ENCODE results near the gene RHOBTB3. TPM values are rescaled to one million over a fixed set of nuclear protein-coding genes. Genes with fewer than 3 reads are reported as not detected.
"Not testable (repeated sequence)": the region's sequence is repeated elsewhere in the genome, so short reads cannot be mapped to it uniquely, and the experiment has no call there.

Gene RHOBTB3
- total RNA-seq, 1 donor from 2014 or later = 73.8 TPM

DNA sequence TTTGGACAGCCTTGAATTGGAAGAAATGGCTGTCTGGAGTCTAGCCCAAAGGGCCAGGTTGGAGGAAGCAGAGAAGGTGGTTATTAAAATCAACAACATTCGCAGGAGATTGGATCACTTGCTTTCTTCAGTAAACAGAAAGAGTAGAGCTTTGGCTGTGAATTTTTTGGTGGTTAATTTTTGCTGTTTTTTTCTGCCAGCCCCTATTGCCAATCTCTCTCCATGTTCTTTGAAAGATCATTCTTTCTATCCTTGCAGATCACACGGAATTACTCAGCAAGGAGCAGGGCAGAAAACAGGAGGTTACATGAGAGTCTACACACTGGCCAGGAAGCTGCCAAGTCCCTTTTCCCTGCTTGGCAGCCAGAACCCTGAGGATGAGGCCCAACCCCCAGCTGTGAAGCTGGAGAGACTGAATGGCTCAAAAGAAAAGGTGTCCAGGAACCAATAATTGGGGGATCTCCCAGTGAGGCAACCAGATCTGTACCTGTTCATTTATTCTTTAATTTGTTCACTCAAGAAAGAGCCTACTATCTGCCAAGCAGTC is 78.4 kb downstream of the RHOBTB3 start:
- TF ChIP-seq EZH2 (IDR thresholded peaks at IDR 0.05; ENCODE audit: insufficient read depth, low read length) = no peak
- no peak for TF ChIP-seq CTCF (IDR thresholded peaks at IDR 0.05; ENCODE audit: insufficient read depth, low read depth, low read length)
- H3K9me3 Mint-ChIP-seq (ENCODE audit: unreplicated experiment) = peaks cover 6% of the 10 kb centered on the region
- Histone ChIP-seq H3K4me1 (ENCODE audit: insufficient read depth, low read length) (peaks cover 19% of the 10 kb centered on the region), H3K27ac (ENCODE audit: low read depth, low read length) (no peak overlapping the region), H3K4me3 (ENCODE audit: insufficient read depth, low read depth, low read length) (no peak overlapping the region), H2AFZ (ENCODE audit: low read depth, low read length) (no peak overlapping the region), H3K36me3 (ENCODE audit: insufficient read depth, low read length) (peaks cover 4% of the 10 kb centered on the region), H4K20me1 (ENCODE audit: insufficient read depth, low read length) (no peaks in the 10 kb centered on the region), H3K9me3 (ENCODE audit: insufficient read depth, low read depth, low read length) (peaks cover 2% of the 10 kb centered on the region), H3K79me2 (ENCODE audit: insufficient read depth, low read length) (no peaks in the 10 kb centered on the region), H3K9ac (ENCODE audit: low read length) (no peak overlapping the region), H3K27me3 (ENCODE audit: insufficient read depth, low read length) (no peaks in the 10 kb centered on the region), H3K4me2 (ENCODE audit: low read length) (no peak overlapping the region)
- no peak overlapping the region for H3K4me3 Mint-ChIP-seq (ENCODE audit: unreplicated experiment)
- H3K4me1 Mint-ChIP-seq (ENCODE audit: low read depth, unreplicated experiment) = peaks cover 36% of the 10 kb centered on the region
- H3K27me3 Mint-ChIP-seq (ENCODE audit: low read depth, unreplicated experiment) = no peaks in the 10 kb centered on the region
- peak overlapping the region; percentile 23 for H3K27ac Mint-ChIP-seq (ENCODE audit: unreplicated experiment)
- DNase-seq (ENCODE audit: low read depth) (peak; percentile 33), FAIRE-seq (no peak)
- peaks cover 14% of the 10 kb centered on the region for H3K36me3 Mint-ChIP-seq (ENCODE audit: low read depth, unreplicated experiment)

- Histone ChIP-seq H4K20me1 (ENCODE audit: insufficient read depth, low read length) (no peaks in the 10 kb centered on the region), H3K4me2 (ENCODE audit: low read length) (peak overlapping the region; percentile 16), H3K27ac (ENCODE audit: low read depth, low read length) (no peak overlapping the region), H3K9ac (ENCODE audit: low read length) (no peak overlapping the region), H3K4me1 (ENCODE audit: insufficient read depth, low read length) (peaks cover 19% of the 10 kb centered on the region), H3K9me3 (ENCODE audit: insufficient read depth, low read depth, low read length) (no peaks in the 10 kb centered on the region), H2AFZ (ENCODE audit: low read depth, low read length) (no peak overlapping the region), H3K4me3 (ENCODE audit: insufficient read depth, low read depth, low read length) (no peak overlapping the region), H3K79me2 (ENCODE audit: insufficient read depth, low read length) (no peaks in the 10 kb centered on the region), H3K36me3 (ENCODE audit: insufficient read depth, low read length) (peaks cover 4% of the 10 kb centered on the region), H3K27me3 (ENCODE audit: insufficient read depth, low read length) (no peaks in the 10 kb centered on the region)
- no peaks in the 10 kb centered on the region for H3K27me3 Mint-ChIP-seq (ENCODE audit: low read depth, unreplicated experiment)
- peak overlapping the region; percentile 58 for H3K27ac Mint-ChIP-seq (ENCODE audit: unreplicated experiment)
- TF ChIP-seq EZH2 (IDR thresholded peaks at IDR 0.05; ENCODE audit: insufficient read depth, low read length) = no peak
- TF ChIP-seq CTCF (IDR thresholded peaks at IDR 0.05; ENCODE audit: insufficient read depth, low read depth, low read length) = no peak
- H3K4me1 Mint-ChIP-seq (ENCODE audit: low read depth, unreplicated experiment) = peaks cover 36% of the 10 kb centered on the region
- peaks cover under 1% of the 10 kb centered on the region for H3K9me3 Mint-ChIP-seq (ENCODE audit: unreplicated experiment)
- peaks cover 15% of the 10 kb centered on the region for H3K36me3 Mint-ChIP-seq (ENCODE audit: low read depth, unreplicated experiment)
- DNase-seq (ENCODE audit: low read depth) (no peak), FAIRE-seq (no peak)
- peak overlapping the region; percentile 51 for H3K4me3 Mint-ChIP-seq (ENCODE audit: unreplicated experiment)
Measured at GRCh38 chr5:95810305-95811125, 79.4 kb downstream of the RHOBTB3 start.

DNA sequence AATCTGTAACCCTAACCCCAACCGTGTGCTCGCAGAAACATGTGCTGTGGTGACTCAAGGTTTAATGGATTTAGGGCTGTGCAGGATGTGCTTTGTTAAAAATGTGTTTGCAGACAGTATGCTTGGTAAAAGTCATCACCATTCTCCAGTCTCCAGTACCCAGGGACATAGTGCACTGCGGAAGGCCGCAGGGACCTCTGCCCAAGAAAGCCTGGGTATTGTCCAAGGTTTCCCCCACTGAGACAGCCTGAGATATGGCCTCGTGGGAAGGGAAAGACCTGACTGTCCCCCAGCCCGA is 79.9 kb downstream of the RHOBTB3 start:
- not testable (repeated sequence) for H3K9ac ChIP-seq (ENCODE audit: low read length); H3K4me3 ChIP-seq (ENCODE audit: insufficient read depth, low read depth, low read length); H3K27ac ChIP-seq (ENCODE audit: low read depth, low read length); H4K20me1 ChIP-seq (ENCODE audit: insufficient read depth, low read length); H3K9me3 ChIP-seq (ENCODE audit: insufficient read depth, low read depth, low read length); H3K27ac Mint-ChIP-seq (ENCODE audit: unreplicated experiment); H3K27me3 ChIP-seq (ENCODE audit: insufficient read depth, low read length); H3K4me3 Mint-ChIP-seq (ENCODE audit: unreplicated experiment); H3K36me3 ChIP-seq (ENCODE audit: insufficient read depth, low read length); H3K9me3 Mint-ChIP-seq (ENCODE audit: unreplicated experiment); FAIRE-seq; H2AFZ ChIP-seq (ENCODE audit: low read depth, low read length); H3K79me2 ChIP-seq (ENCODE audit: insufficient read depth, low read length); H3K27me3 Mint-ChIP-seq (ENCODE audit: low read depth, unreplicated experiment)
- Histone ChIP-seq H3K4me1 (ENCODE audit: insufficient read depth, low read length) (peaks cover 19% of the 10 kb centered on the region), H3K4me2 (ENCODE audit: low read length) (peak overlapping the region; percentile 16)
- peak; percentile 25 for DNase-seq (ENCODE audit: low read depth)
- Mint-ChIP-seq H3K36me3 (ENCODE audit: low read depth, unreplicated experiment) (peaks cover 19% of the 10 kb centered on the region), H3K4me1 (ENCODE audit: low read depth, unreplicated experiment) (peaks cover 36% of the 10 kb centered on the region)

- H3K9me3 Mint-ChIP-seq (ENCODE audit: unreplicated experiment); H3K27me3 ChIP-seq (ENCODE audit: insufficient read depth, low read length); FAIRE-seq; H3K9ac ChIP-seq (ENCODE audit: low read length); H3K79me2 ChIP-seq (ENCODE audit: insufficient read depth, low read length); H2AFZ ChIP-seq (ENCODE audit: low read depth, low read length); H3K36me3 ChIP-seq (ENCODE audit: insufficient read depth, low read length); H3K4me2 ChIP-seq (ENCODE audit: low read length); DNase-seq (ENCODE audit: low read depth); H3K9me3 ChIP-seq (ENCODE audit: insufficient read depth, low read depth, low read length); H3K27ac ChIP-seq (ENCODE audit: low read depth, low read length); H3K27me3 Mint-ChIP-seq (ENCODE audit: low read depth, unreplicated experiment); H3K4me3 ChIP-seq (ENCODE audit: insufficient read depth, low read depth, low read length); H4K20me1 ChIP-seq (ENCODE audit: insufficient read depth, low read length): not testable (repeated sequence)
- Mint-ChIP-seq H3K36me3 (ENCODE audit: low read depth, unreplicated experiment) (peaks cover 24% of the 10 kb centered on the region), H3K27ac (ENCODE audit: unreplicated experiment) (peak overlapping the region; percentile 60), H3K4me1 (ENCODE audit: low read depth, unreplicated experiment) (peaks cover 38% of the 10 kb centered on the region), H3K4me3 (ENCODE audit: unreplicated experiment) (peak overlapping the region; percentile 55)
- peaks cover 19% of the 10 kb centered on the region for H3K4me1 ChIP-seq (ENCODE audit: insufficient read depth, low read length)
Measured at GRCh38 chr5:95811461-95812073, 80.4 kb downstream of the RHOBTB3 start.

All from astrocyte (in vitro differentiated cells and primary cell).